Fibroblast of lung (primary cell): ENCODE data around the gene PLA1A.

ENCODE experiments used
- CTCF ChIP-seq, 2 donors: IDR thresholded peaks in 1 of 2; conservative IDR thresholded peaks in 1 of 2; 1 replicate in 1 of 2; 2 replicates in 1 of 2; pipeline ENCODE4 v1.5.1; 2011 to 2012; ENCODE audit warnings: low read length in 2 of 2, control low read depth in 1 of 2, inconsistent platforms in 1 of 2, low read depth in 1 of 2, mild to moderate bottlenecking in 1 of 2
- EZH2 ChIP-seq: IDR thresholded peaks from 2 replicates; pipeline ENCODE4 v1.5.1; 2012; ENCODE audit warnings: low read length, control low read depth, mild to moderate bottlenecking; ENCODE audit errors: missing control alignments

DNA sequence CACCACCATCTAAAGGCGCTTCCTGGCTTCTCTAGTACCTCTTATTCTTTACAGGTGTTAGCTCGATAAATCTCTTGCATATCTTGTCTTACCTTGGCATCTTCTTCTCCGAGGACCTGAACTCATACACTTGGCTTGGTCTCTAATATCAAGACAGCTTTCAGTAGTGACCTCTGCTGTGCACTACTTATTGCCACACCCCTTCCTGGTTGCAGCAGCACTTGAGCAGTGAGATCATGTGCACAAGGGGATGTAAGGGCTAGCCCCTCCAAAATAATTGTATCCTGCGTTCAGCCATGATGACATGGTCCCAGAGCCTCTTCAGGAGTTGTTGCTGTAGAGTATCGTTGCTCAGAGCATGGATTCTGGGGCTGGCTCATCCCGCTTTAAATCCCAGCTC, 1.3 kb upstream of the PLA1A start:
- no peak for TF ChIP-seq EZH2
- TF ChIP-seq CTCF (conservative IDR thresholded peaks at IDR 0.05 in 1 of 2, IDR thresholded peaks at IDR 0.05 in 1 of 2; ENCODE audit: low read depth in 1 of 2, low read length in 2 of 2) = no peak
